ENCODE data around the gene XXYLT1.

XXYLT1 gene

GRCh38 chr3:195077611-195078540, 193.1 kb downstream of the XXYLT1 start:
- no peaks in the 10 kb centered on the region for H3F3A ChIP-seq (ENCODE audit: insufficient read depth)
- H3K9me2 ChIP-seq (replicated peaks; ENCODE audit: insufficient read depth, low read length), result no peaks in the 10 kb centered on the region
- H3K27me3 ChIP-seq (ENCODE audit: low read length), result no peaks in the 10 kb centered on the region
- no peak overlapping the region for H3K9ac ChIP-seq (ENCODE audit: low read length)
- H3K36me3 ChIP-seq (ENCODE audit: low read length), result no peaks in the 10 kb centered on the region
- H3K79me2 ChIP-seq (ENCODE audit: insufficient read depth, low read length), result no peaks in the 10 kb centered on the region
- H2AFZ ChIP-seq (ENCODE audit: low read depth, low read length, severe bottlenecking), result no peak overlapping the region
- no peaks in the 10 kb centered on the region for H3K9me3 ChIP-seq (ENCODE audit: insufficient read depth, low read length)
- H3K4me2 ChIP-seq (ENCODE audit: low read depth, low read length, poor library complexity, severe bottlenecking), result no peak overlapping the region
- H3K4me3 ChIP-seq (ENCODE audit: insufficient read depth, low read length, poor library complexity, severe bottlenecking), result no peak overlapping the region
- no peak for TF ChIP-seq EZH2phosphoT487 (conservative IDR thresholded peaks at IDR 0.05; ENCODE audit: low read length)
- TF ChIP-seq CTCF (IDR thresholded peaks at IDR 0.05; ENCODE audit: insufficient read depth, low read length, poor library complexity, severe bottlenecking), result no peak
- no peaks in the 10 kb centered on the region for H4K20me1 ChIP-seq (ENCODE audit: low read depth, low read length)
- H3K27ac ChIP-seq (ENCODE audit: low read depth, low read length), result no peak overlapping the region

GRCh38 chr3:195076981-195077610, 193.9 kb downstream of the XXYLT1 start:
- H3K4me2 ChIP-seq (ENCODE audit: low read depth, low read length, poor library complexity, severe bottlenecking), result no peak overlapping the region
- H3K9ac ChIP-seq (ENCODE audit: low read length), result no peak overlapping the region
- no peak overlapping the region for H3K27ac ChIP-seq (ENCODE audit: low read depth, low read length)
- no peak overlapping the region for H3K4me3 ChIP-seq (ENCODE audit: insufficient read depth, low read length, poor library complexity, severe bottlenecking)
- H3K9me3 ChIP-seq (ENCODE audit: insufficient read depth, low read length), result no peaks in the 10 kb centered on the region
- no peaks in the 10 kb centered on the region for H3K36me3 ChIP-seq (ENCODE audit: low read length)
- no peaks in the 10 kb centered on the region for H3K79me2 ChIP-seq (ENCODE audit: insufficient read depth, low read length)
- H2AFZ ChIP-seq (ENCODE audit: low read depth, low read length, severe bottlenecking), result no peak overlapping the region
- H4K20me1 ChIP-seq (ENCODE audit: low read depth, low read length), result no peaks in the 10 kb centered on the region
- no peaks in the 10 kb centered on the region for H3K27me3 ChIP-seq (ENCODE audit: low read length)
- H3F3A ChIP-seq (ENCODE audit: insufficient read depth), result no peaks in the 10 kb centered on the region
- TF ChIP-seq CTCF (IDR thresholded peaks at IDR 0.05; ENCODE audit: insufficient read depth, low read length, poor library complexity, severe bottlenecking) (no peak), EZH2phosphoT487 (conservative IDR thresholded peaks at IDR 0.05; ENCODE audit: low read length) (no peak)
- no peaks in the 10 kb centered on the region for H3K9me2 ChIP-seq (replicated peaks; ENCODE audit: insufficient read depth, low read length)

- no peak overlapping the region for H2AFZ ChIP-seq (ENCODE audit: low read depth, low read length, severe bottlenecking)
- no peaks in the 10 kb centered on the region for H4K20me1 ChIP-seq (ENCODE audit: low read depth, low read length)
- H3K27me3 ChIP-seq (ENCODE audit: low read length), result no peaks in the 10 kb centered on the region
- H3K27ac ChIP-seq (ENCODE audit: low read depth, low read length), result no peak overlapping the region
- no peak overlapping the region for H3K9ac ChIP-seq (ENCODE audit: low read length)
- no peak for TF ChIP-seq EZH2phosphoT487 (conservative IDR thresholded peaks at IDR 0.05; ENCODE audit: low read length)
- TF ChIP-seq CTCF (IDR thresholded peaks at IDR 0.05; ENCODE audit: insufficient read depth, low read length, poor library complexity, severe bottlenecking), result no peak
- H3K4me2 ChIP-seq (ENCODE audit: low read depth, low read length, poor library complexity, severe bottlenecking), result no peak overlapping the region
- H3K4me3 ChIP-seq (ENCODE audit: insufficient read depth, low read length, poor library complexity, severe bottlenecking), result no peak overlapping the region
- no peaks in the 10 kb centered on the region for H3K9me2 ChIP-seq (replicated peaks; ENCODE audit: insufficient read depth, low read length)
- H3K79me2 ChIP-seq (ENCODE audit: insufficient read depth, low read length), result no peaks in the 10 kb centered on the region
- no peaks in the 10 kb centered on the region for H3K9me3 ChIP-seq (ENCODE audit: insufficient read depth, low read length)
- no peaks in the 10 kb centered on the region for H3F3A ChIP-seq (ENCODE audit: insufficient read depth)
- no peaks in the 10 kb centered on the region for H3K36me3 ChIP-seq (ENCODE audit: low read length)
Observed at GRCh38 chr3:195075941-195076875, 194.8 kb downstream of the XXYLT1 start.

Data from SU-DHL-6 (cell line).